SH-SY5Y (cell line): ENCODE measurements around the gene C5AR1.

Source experiments
- GATA2 ChIP-seq: IDR thresholded peaks from 2 replicates; pipeline ENCODE4 v1.6.1; 2011; ENCODE audit warnings: mild to moderate bottlenecking, low read depth, low read length
- GATA3 ChIP-seq: IDR thresholded peaks from 2 replicates; pipeline ENCODE4 v1.6.1; 2011; ENCODE audit warnings: low read depth, mild to moderate bottlenecking, low read length, moderate library complexity

DNA sequence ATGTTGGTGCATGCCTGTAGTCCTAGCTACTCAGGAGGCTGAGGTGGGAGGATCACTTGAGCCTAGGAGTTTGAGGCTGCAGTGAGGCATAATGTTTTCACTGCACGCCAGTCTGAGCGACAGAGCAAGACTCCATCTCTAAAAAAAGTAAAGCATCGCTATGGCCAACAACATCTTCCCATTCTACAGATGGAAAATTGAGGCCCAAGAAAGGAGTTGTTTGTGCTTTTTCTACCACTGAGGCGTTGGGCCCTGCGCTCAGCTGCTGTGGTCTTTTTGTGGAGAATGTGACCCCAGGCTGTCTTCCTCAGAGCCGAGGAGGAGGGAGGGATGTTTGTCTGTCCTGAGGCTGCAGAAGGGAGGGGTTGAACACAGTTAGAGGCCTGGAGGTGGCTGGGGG lies 21.8 kb downstream of the C5AR1 start:
- TF ChIP-seq GATA3 (no peak), GATA2 (no peak)
